Parathyroid adenoma (tissue), 2 donors: ENCODE results near the gene ATL3.
A peak's percentile ranks its signal among the peaks of the same experiment; 100 is the strongest.
"Not testable (repeated sequence)": the region's sequence is repeated elsewhere in the genome, so short reads cannot be mapped to it uniquely, and the experiment has no call there.

ENCODE experiments used
- H2AFZ ChIP-seq: fragments of 300-600 bp; sonication (generic); one replicate; pipeline ENCODE4 v1.7.0; 2017; ENCODE audit warnings: antibody characterized with exemption, mild to moderate bottlenecking
- H3K27ac ChIP-seq: fragments of 300-600 bp; sonication (generic); one replicate; pipeline ENCODE4 v1.7.0; 2017
- H3K27me3 ChIP-seq: fragments of 300-600 bp; sonication (generic); one replicate; pipeline ENCODE4 v1.7.0; 2017; ENCODE audit warnings: low read length; ENCODE audit not compliant: control insufficient read depth, insufficient read depth
- H3K36me3 ChIP-seq: fragments of 300-600 bp; sonication (generic); one replicate; pipeline ENCODE4 v1.7.0; 2017; ENCODE audit warnings: low read length; ENCODE audit not compliant: control insufficient read depth, insufficient read depth
- H3K4me1 ChIP-seq: fragments of 300-600 bp; sonication (generic); one replicate; pipeline ENCODE4 v1.7.0; 2017; ENCODE audit warnings: control low read depth
- H3K4me2 ChIP-seq: fragments of 300-600 bp; sonication (generic); one replicate; pipeline ENCODE4 v1.7.0; 2017; ENCODE audit warnings: low read length
- H3K4me3 ChIP-seq: fragments of 300-600 bp; sonication (generic); one replicate; pipeline ENCODE4 v1.7.0; 2017; ENCODE audit warnings: low read depth, low read length
- H3K79me2 ChIP-seq: fragments of 300-600 bp; sonication (generic); one replicate; pipeline ENCODE4 v1.7.0; 2017; ENCODE audit warnings: control low read depth
- H3K9ac ChIP-seq: fragments of 300-600 bp; sonication (generic); one replicate; pipeline ENCODE4 v1.7.0; 2017; ENCODE audit warnings: mild to moderate bottlenecking
- H3K9me3 ChIP-seq: fragments of 300-600 bp; sonication (generic); one replicate; pipeline ENCODE4 v1.7.0; 2017; ENCODE audit warnings: low read length; ENCODE audit not compliant: control insufficient read depth
- CTCF ChIP-seq: fragments of 300-600 bp; sonication (generic); IDR thresholded peaks from one replicate; pipeline ENCODE4 v1.7.0; 2017; ENCODE audit warnings: antibody characterized with exemption, mild to moderate bottlenecking
- donor health status: primary hyperparathyroidism.

ATL3 gene

GRCh38 chr11:63641727-63642126 is 29.4 kb downstream of the ATL3 start:
- no peak overlapping the region for H3K9ac ChIP-seq

GRCh38 chr11:63639199-63639832 is 31.9 kb downstream of the ATL3 start:
- H3K4me2 ChIP-seq = no peak overlapping the region
- H3K36me3 ChIP-seq = no peaks in the 10 kb centered on the region
- H3K4me3 ChIP-seq = no peak overlapping the region
- peak; percentile 37 for TF ChIP-seq CTCF
- no peaks in the 10 kb centered on the region for H3K4me1 ChIP-seq
- no peaks in the 10 kb centered on the region for H3K9me3 ChIP-seq
- H3K9ac ChIP-seq = no peak overlapping the region
- H3K79me2 ChIP-seq = no peaks in the 10 kb centered on the region
- H2AFZ ChIP-seq = no peak overlapping the region
- H3K27ac ChIP-seq = no peak overlapping the region
- H3K27me3 ChIP-seq = no peaks in the 10 kb centered on the region

More at GRCh38 chr11:63641727-63642126, 29.4 kb downstream of the ATL3 start:
- Histone ChIP-seq H3K4me2 (no peak overlapping the region), H2AFZ (no peak overlapping the region), H3K9me3 (no peaks in the 10 kb centered on the region), H3K79me2 (no peaks in the 10 kb centered on the region), H3K27me3 (no peaks in the 10 kb centered on the region), H3K4me1 (no peaks in the 10 kb centered on the region), H3K27ac (no peak overlapping the region), H3K36me3 (no peaks in the 10 kb centered on the region), H3K4me3 (no peak overlapping the region)
- no peak for TF ChIP-seq CTCF

- not testable (repeated sequence) for H3K36me3 ChIP-seq, H3K27me3 ChIP-seq, H3K27ac ChIP-seq, H2AFZ ChIP-seq, H3K9me3 ChIP-seq, H3K9ac ChIP-seq, H3K4me3 ChIP-seq, H3K4me1 ChIP-seq, H3K4me2 ChIP-seq, H3K79me2 ChIP-seq
Observed at GRCh38 chr11:63638436-63638835, 32.7 kb downstream of the ATL3 start.

GRCh38 chr11:63635762-63636465 is 35.3 kb downstream of the ATL3 start:
- Histone ChIP-seq H3K4me2 (no peak overlapping the region), H3K9me3 (no peaks in the 10 kb centered on the region), H3K4me1 (no peaks in the 10 kb centered on the region), H3K27me3 (no peaks in the 10 kb centered on the region), H3K4me3 (no peak overlapping the region), H3K36me3 (no peaks in the 10 kb centered on the region), H3K79me2 (no peaks in the 10 kb centered on the region), H2AFZ (no peak overlapping the region), H3K9ac (no peak overlapping the region), H3K27ac (no peak overlapping the region)
- TF ChIP-seq CTCF = peak; percentile 57

- H3K36me3 ChIP-seq = no peaks in the 10 kb centered on the region
- no peaks in the 10 kb centered on the region for H3K4me1 ChIP-seq
- no peak overlapping the region for H2AFZ ChIP-seq
- no peak overlapping the region for H3K4me3 ChIP-seq
- H3K27me3 ChIP-seq = no peaks in the 10 kb centered on the region
- no peak overlapping the region for H3K9ac ChIP-seq
- no peak overlapping the region for H3K4me2 ChIP-seq
- no peak overlapping the region for H3K27ac ChIP-seq
- no peaks in the 10 kb centered on the region for H3K79me2 ChIP-seq
- H3K9me3 ChIP-seq = no peaks in the 10 kb centered on the region
- no peak for TF ChIP-seq CTCF
Observed at GRCh38 chr11:63629426-63629825, 41.8 kb downstream of the ATL3 start.
